ENCODE data around the gene HNRNPK.
A peak's percentile ranks its signal among the peaks of the same experiment; 100 is the strongest.

The HNRNPK gene

GRCh38 chr9:83920927-83921707, 58.9 kb downstream of the HNRNPK start, which contains the start of gene KIF27:
KIF27 (minus strand) TSS chr9:83921432; CDS start chr9:83915591, 5,841 bp downstream.
- DNase-seq (ENCODE audit: low read depth) = peak; percentile 87
- peak within 1 kb of the TSS; percentile 59 for H3K4me3 ChIP-seq (ENCODE audit: low read depth, low read length)
- peak; percentile 34 for TF ChIP-seq CTCF (IDR thresholded peaks at IDR 0.05; ENCODE audit: control insufficient read depth, extremely low read depth, insufficient read depth)

GRCh38 chr9:83920469-83920926, 59.5 kb downstream of the HNRNPK start:
- peak overlapping the region; percentile 59 for H3K4me3 ChIP-seq (ENCODE audit: low read depth, low read length)
- peak; percentile 47 for TF ChIP-seq CTCF (IDR thresholded peaks at IDR 0.05; ENCODE audit: control insufficient read depth, extremely low read depth, insufficient read depth)
- DNase-seq (ENCODE audit: low read depth) = peak; percentile 39

GRCh38 chr9:83919111-83919510, 60.9 kb downstream of the HNRNPK start:
- no peak overlapping the region for H3K4me3 ChIP-seq (ENCODE audit: low read depth, low read length)
- TF ChIP-seq CTCF (IDR thresholded peaks at IDR 0.05; ENCODE audit: control insufficient read depth, extremely low read depth, insufficient read depth) = no peak
- DNase-seq (ENCODE audit: low read depth) = no peak
